ENCODE data around the gene THSD8.
"Not testable (repeated sequence)": the region's sequence is repeated elsewhere in the genome, so short reads cannot be mapped to it uniquely, and the experiment has no call there.

Gene THSD8

DNA sequence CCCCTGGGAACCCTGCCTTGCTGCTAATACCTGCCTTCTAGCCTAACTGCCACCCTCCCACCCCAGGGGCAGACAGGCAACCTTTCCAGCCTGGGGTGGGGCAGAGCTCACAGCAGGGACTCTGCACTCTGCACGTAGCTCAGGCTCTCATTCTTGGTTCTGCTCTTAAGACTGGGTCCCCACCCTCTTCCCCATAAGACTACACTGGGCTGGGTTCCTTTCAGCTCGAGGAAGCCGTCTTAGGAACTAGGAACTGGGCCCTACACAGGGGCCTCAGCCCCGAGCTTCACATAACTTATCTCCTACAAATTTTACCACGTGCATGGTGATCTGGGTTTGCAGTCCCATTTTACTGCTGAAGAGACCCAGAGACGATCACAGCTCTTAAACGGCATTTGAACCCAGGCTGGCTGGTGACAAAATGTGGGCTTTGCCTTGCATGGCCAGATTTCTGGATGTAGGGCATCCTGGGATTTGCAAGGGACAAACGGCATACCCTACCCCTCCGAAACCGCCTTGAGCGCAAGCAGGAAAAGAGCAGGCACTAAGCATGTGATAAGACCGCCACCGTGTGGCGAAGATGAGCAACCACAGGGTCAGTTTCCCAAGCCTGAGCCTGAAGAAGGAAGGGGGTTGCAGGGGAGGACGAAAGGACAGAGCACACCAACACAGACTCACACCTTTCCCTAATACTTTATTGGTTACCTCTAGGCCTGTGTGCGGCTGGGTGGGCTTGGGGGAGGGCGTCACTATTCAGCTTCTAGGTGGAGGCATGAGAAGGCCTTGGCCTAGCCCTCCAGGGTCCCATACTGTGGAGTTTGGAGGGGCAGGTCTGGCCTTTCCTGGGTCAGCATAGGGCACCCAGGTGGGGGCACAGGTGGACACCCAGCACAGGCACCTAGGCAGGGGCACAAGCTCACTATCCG, 5.5 kb upstream of the THSD8 start:
- H3K4me3 ChIP-seq (replicated peaks; ENCODE audit: low read depth, low read length) = no peak overlapping the region
- peak; percentile 89 for DNase-seq (ENCODE audit: low read depth)
- TF ChIP-seq, protein P1, sequence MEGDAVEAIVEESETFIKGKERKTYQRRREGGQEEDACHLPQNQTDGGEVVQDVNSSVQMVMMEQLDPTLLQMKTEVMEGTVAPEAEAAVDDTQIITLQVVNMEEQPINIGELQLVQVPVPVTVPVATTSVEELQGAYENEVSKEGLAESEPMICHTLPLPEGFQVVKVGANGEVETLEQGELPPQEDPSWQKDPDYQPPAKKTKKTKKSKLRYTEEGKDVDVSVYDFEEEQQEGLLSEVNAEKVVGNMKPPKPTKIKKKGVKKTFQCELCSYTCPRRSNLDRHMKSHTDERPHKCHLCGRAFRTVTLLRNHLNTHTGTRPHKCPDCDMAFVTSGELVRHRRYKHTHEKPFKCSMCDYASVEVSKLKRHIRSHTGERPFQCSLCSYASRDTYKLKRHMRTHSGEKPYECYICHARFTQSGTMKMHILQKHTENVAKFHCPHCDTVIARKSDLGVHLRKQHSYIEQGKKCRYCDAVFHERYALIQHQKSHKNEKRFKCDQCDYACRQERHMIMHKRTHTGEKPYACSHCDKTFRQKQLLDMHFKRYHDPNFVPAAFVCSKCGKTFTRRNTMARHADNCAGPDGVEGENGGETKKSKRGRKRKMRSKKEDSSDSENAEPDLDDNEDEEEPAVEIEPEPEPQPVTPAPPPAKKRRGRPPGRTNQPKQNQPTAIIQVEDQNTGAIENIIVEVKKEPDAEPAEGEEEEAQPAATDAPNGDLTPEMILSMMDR (IDR thresholded peaks at IDR 0.05; ENCODE audit: low read length, missing control alignments) = peak; percentile 97

DNA sequence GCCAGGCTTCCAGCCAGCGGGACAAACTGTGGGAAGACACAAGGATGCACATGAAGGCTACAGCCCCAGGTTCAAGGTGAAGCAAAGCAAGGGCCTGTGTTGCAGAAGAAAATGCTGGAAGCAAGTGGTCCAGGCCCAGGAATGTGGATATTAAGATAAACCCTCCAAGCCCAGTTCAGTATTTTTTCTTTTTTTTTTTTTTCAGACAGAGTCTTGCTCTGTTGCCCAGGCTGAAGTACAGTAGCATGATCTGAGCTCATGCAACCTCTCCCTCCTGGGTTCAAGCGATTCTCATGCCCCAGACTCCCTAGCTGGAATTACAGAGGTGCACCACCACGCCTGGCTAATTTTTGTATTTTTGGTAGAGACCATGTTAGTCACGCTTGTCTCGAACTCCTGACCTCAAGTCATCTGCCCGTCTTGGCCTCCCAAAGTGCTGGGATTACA, 4.7 kb upstream of the THSD8 start:
- DNase-seq (ENCODE audit: low read depth) = no peak
- TF ChIP-seq, protein P1 (IDR thresholded peaks at IDR 0.05; ENCODE audit: low read length, missing control alignments) = no peak
- no peak overlapping the region for H3K4me3 ChIP-seq (replicated peaks; ENCODE audit: low read depth, low read length)

DNA sequence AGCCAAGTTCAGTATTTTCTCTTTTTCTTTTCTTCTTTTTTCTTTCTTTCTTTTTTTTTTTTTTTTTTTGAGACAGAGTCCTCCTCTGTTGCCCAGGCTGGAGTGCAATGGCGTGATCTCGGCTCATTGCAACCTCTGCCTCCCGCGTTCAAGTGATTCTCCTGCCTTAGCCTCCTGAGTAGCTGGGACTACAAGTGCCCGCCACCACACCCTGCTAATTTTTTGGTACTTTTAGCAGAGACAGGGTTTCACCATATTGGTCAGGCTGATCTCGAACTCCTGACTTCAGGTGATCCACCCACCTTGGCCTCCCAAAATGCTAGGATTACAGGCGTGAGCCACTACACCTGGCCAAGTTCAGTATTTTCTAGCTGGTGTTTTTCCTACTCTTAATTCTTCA, 4.3 kb upstream of the THSD8 start:
- not testable (repeated sequence) for H3K4me3 ChIP-seq (replicated peaks; ENCODE audit: low read depth, low read length); DNase-seq (ENCODE audit: low read depth)

DNA sequence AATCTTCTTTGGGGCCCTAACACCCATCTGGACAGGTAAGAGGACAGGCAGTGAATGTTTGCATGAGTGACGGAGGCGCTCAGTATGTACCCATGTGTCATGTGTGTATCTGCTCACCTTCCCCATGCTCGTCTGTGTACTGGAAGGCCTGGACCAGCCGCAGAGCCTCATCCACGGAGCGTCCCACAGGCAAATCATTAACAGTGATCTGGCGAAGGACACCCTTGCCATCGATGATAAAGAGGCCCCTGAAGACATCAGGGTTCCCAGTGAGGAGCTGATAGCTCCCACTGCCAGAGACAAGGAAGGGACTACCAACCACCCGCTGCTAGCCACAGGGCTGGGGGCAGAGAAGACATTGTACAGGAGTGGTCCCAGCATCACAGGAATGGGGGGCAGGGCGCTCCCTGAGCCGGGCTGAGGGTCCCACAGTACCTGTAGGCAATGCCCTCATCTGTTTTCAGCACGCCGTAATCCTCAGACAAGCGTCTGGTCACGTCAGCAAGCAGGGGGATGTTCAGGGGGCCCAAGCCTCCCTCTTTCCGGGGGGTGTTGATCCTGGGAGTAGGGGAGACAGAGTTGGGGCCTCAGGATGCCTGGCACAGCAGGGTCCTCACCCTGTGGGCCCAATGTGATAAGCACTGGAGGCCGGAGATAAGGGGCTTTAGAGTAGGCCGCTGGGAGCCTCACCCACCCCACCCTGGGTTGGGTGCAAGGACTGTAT, 2.0 kb upstream of the THSD8 start:
- DNase-seq (ENCODE audit: low read depth) = no peak
- TF ChIP-seq, protein P1 (IDR thresholded peaks at IDR 0.05; ENCODE audit: low read length, missing control alignments) = no peak

DNA sequence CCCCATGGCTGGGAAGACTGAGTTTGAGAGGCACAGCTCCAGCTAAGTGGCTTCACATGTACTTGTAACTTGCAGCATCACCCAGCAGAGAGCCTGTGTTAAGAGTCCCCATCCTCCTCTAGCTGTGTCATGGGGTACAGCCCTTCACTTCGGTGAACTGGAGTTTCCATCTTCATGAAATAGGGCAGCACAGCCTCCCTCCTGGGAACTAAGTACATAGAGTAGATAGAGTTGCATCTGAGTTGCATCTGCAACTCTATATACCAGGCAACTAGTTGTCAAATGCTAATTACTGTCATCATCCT, 1.5 kb upstream of the THSD8 start:
- H3K4me3 ChIP-seq (replicated peaks; ENCODE audit: low read depth, low read length) = peak overlapping the region; percentile 86
- TF ChIP-seq, protein P1 (IDR thresholded peaks at IDR 0.05; ENCODE audit: low read length, missing control alignments) = no peak
- no peak for DNase-seq (ENCODE audit: low read depth)

More for the DNA sequence above, 2.0 kb upstream of the THSD8 start:
- H3K4me3 ChIP-seq (replicated peaks; ENCODE audit: low read depth, low read length) = no peak overlapping the region

DNA sequence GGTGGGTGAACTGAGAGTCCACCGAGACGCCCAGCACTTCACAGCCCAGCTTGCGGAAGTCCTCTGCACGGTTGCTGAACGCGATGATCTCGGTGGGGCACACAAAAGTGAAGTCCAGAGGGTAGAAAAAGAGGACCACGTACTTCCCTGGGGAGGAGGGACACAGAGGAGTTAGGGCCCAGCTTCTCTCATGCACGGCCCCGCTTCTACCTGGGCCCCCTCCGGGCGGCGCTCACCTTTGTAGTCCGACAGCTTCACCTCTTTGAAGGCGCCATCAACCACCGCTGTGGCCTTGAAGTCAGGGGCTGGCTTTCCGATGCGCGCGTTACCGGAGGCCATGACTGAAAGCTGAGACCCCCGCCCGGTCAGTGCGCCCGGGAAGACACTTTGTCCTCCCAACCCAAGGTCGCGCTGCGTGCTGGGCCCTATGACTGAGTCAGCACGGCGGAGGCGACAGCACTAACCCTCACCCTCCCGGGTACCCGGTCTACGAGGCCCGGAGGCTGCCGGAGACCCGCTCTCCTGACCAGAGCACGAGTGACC, 875 bp upstream of the THSD8 start:
- peak overlapping the region; percentile 86 for H3K4me3 ChIP-seq (replicated peaks; ENCODE audit: low read depth, low read length)
- TF ChIP-seq, protein P1 (IDR thresholded peaks at IDR 0.05; ENCODE audit: low read length, missing control alignments) = no peak
- DNase-seq (ENCODE audit: low read depth) = no peak
